ENCODE results near the gene YJEFN3. TPM values are rescaled to one million over a fixed set of nuclear protein-coding genes. Genes with fewer than 3 reads are reported as not detected.

Gene YJEFN3
- total RNA-seq, 1 donor from 2014 or later, result 0.52 TPM

DNA sequence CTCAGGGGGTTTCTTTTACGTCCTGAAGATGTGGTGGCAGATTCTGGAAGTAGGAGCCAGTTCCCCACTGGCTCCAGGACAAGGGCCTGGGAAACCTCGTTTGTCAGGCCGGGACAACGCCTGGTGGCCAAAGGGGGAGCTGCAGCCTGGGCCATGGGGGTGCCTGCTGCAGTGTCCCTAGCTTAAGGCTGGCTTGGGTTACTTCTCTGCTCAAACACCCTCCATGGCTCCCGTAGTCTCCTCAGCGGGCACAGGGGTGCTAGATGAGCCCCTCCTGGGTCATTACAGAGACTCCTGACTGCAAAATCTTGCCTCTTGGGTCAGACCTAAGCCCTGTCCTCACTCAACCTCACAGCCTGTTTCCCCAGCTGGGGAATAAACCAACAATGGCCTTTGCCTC, 24.1 kb downstream of the YJEFN3 start:
- H3K4me3 ChIP-seq (ENCODE audit: low read length in 3 of 3), result no peak overlapping the region
- H3K9me3 ChIP-seq (ENCODE audit: control insufficient read depth in 3 of 3, low read length in 3 of 3), result no peaks in the 10 kb centered on the region
- H3K36me3 ChIP-seq (ENCODE audit: control insufficient read depth in 3 of 3, insufficient read depth in 3 of 3, low read length in 3 of 3), result no peaks in the 10 kb centered on the region
- no peak overlapping the region for H3K9ac ChIP-seq (ENCODE audit: low read depth in 1 of 3, low read length in 3 of 3)
- no peak overlapping the region for H3K27ac ChIP-seq (ENCODE audit: low read depth, low read length)
- peaks cover 18 to 37% (median 19%) of the 10 kb centered on the region in 3 donors for H3K27me3 ChIP-seq (ENCODE audit: control insufficient read depth in 3 of 3, insufficient read depth in 3 of 3, low read length in 3 of 3)
- no peaks in the 10 kb centered on the region for H3K4me1 ChIP-seq (ENCODE audit: control insufficient read depth in 3 of 3, insufficient read depth in 3 of 3, low read length in 3 of 3)

DNA sequence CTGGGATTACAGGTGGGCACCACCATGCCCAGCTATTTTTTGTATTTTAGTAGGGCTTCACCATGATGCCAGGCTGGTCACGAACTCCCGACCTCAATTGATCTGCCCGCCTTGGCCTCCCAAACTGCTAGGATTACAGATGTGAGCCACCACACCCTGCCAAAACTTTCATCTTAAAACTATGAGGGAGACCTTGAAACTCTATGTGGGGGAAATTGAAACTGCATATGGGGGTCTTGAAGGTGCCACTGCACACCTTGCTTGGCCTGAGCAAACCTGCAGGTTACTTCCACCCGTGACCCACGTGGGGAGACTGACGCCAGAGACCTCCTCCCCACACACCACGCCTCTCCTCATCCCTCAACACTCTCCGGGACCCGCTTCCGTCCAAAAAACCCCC, 25.0 kb downstream of the YJEFN3 start:
- Histone ChIP-seq H3K27ac (ENCODE audit: low read depth, low read length) (no peak overlapping the region), H3K4me1 (ENCODE audit: control insufficient read depth in 3 of 3, insufficient read depth in 3 of 3, low read length in 3 of 3) (no peaks in the 10 kb centered on the region)

DNA sequence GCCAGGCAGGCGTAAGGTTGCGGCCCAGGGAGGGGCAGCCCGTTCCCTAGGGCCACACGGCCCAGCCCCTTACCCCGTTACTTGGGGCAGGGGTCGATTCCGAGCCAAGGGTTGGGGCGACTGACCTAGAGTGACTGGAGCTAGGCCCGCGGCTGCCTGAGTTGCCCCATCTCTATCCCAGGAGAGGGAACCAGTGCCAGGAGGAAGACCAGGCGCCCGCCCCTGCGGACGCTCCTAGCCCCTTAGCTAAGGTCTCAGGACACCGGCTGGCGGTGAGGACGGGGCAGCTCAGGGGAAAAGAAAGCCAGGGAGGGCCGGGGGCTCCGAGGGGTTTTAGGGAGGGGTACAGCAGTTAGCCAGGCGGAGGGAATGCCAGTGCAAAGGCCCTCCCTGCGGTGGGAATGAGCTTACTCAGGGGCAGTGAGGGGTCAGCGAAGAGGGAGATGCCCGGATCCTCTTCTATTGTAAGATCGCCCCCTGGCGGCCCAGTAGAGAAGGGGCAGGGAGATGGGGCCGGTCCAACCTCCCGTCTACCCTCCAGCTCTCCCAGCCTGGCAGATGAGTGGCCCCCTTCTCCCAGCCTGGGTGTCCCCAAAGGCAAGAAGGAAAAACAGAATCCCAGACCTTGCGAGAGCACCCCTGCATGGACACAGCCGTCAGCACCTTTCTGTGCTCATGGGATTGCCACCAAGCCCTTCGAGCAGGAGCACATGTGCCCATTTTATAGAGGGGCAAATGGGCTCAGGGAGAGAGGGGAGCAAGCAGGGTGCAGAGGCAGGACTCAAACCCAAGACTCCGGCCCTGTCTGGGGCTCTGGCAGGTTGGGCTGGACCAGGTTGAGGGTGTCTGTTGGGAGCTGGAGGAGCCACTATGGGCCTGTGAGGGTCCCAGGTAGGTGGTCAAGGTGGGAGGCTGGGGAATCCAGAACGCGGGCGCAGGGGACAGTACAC, 25.6 kb downstream of the YJEFN3 start:
- Histone ChIP-seq H3K9ac (ENCODE audit: low read depth in 1 of 3, low read length in 3 of 3) (no peak overlapping the region), H3K27ac (ENCODE audit: low read depth, low read length) (no peak overlapping the region), H3K9me3 (ENCODE audit: control insufficient read depth in 3 of 3, low read length in 3 of 3) (no peaks in the 10 kb centered on the region), H3K36me3 (ENCODE audit: control insufficient read depth in 3 of 3, insufficient read depth in 3 of 3, low read length in 3 of 3) (no peaks in the 10 kb centered on the region), H3K4me3 (ENCODE audit: low read length in 3 of 3) (no peak overlapping the region), H3K27me3 (ENCODE audit: control insufficient read depth in 3 of 3, insufficient read depth in 3 of 3, low read length in 3 of 3) (peaks cover 9 to 23% (median 12%) of the 10 kb centered on the region in 3 donors), H3K4me1 (ENCODE audit: control insufficient read depth in 3 of 3, insufficient read depth in 3 of 3, low read length in 3 of 3) (no peaks in the 10 kb centered on the region)

More for the DNA sequence above, 25.0 kb downstream of the YJEFN3 start:
- Histone ChIP-seq H3K36me3 (ENCODE audit: control insufficient read depth in 3 of 3, insufficient read depth in 3 of 3, low read length in 3 of 3) (no peaks in the 10 kb centered on the region), H3K9me3 (ENCODE audit: control insufficient read depth in 3 of 3, low read length in 3 of 3) (no peaks in the 10 kb centered on the region), H3K9ac (ENCODE audit: low read depth in 1 of 3, low read length in 3 of 3) (no peak overlapping the region), H3K4me3 (ENCODE audit: low read length in 3 of 3) (no peak overlapping the region), H3K27me3 (ENCODE audit: control insufficient read depth in 3 of 3, insufficient read depth in 3 of 3, low read length in 3 of 3) (peaks cover 14 to 30% (median 19%) of the 10 kb centered on the region in 3 donors)

- Histone ChIP-seq H3K9ac (ENCODE audit: low read depth in 1 of 3, low read length in 3 of 3) (no peak overlapping the region), H3K36me3 (ENCODE audit: control insufficient read depth in 3 of 3, insufficient read depth in 3 of 3, low read length in 3 of 3) (no peaks in the 10 kb centered on the region), H3K4me3 (ENCODE audit: low read length in 3 of 3) (no peak overlapping the region), H3K27me3 (ENCODE audit: control insufficient read depth in 3 of 3, insufficient read depth in 3 of 3, low read length in 3 of 3) (peaks cover 0 to 10% (median 2%) of the 10 kb centered on the region in 3 donors), H3K27ac (ENCODE audit: low read depth, low read length) (no peak overlapping the region), H3K4me1 (ENCODE audit: control insufficient read depth in 3 of 3, insufficient read depth in 3 of 3, low read length in 3 of 3) (no peaks in the 10 kb centered on the region), H3K9me3 (ENCODE audit: control insufficient read depth in 3 of 3, low read length in 3 of 3) (no peaks in the 10 kb centered on the region)
These were observed 29.3 kb downstream of the YJEFN3 start for GRCh38 chr19:19558055-19558454.

DNA sequence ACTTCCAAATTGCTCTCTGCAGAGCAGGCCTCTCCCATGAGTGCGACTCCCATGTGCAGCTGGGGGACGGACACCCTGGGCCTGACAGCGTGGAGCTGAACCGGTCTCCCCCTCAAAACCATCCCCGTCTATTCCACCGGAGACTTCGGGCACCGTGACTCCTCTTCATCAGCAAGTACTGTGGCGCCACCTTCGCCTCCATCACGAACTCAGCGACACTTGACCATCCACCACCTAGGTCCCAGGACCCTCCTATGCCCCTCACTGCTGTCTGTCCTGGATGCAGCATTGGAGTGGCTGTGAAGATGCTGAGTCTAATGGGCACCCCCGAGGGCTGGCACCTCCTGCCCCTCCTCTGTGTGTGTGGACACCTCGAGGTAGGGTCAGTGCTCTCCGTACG, 29.9 kb downstream of the YJEFN3 start:
- no peak overlapping the region for H3K4me3 ChIP-seq (ENCODE audit: low read length in 3 of 3)
- H3K36me3 ChIP-seq (ENCODE audit: control insufficient read depth in 3 of 3, insufficient read depth in 3 of 3, low read length in 3 of 3), result no peaks in the 10 kb centered on the region
- H3K4me1 ChIP-seq (ENCODE audit: control insufficient read depth in 3 of 3, insufficient read depth in 3 of 3, low read length in 3 of 3), result no peaks in the 10 kb centered on the region
- H3K9me3 ChIP-seq (ENCODE audit: control insufficient read depth in 3 of 3, low read length in 3 of 3), result no peaks in the 10 kb centered on the region
- peaks cover 0 to 10% (median 2%) of the 10 kb centered on the region in 3 donors for H3K27me3 ChIP-seq (ENCODE audit: control insufficient read depth in 3 of 3, insufficient read depth in 3 of 3, low read length in 3 of 3)
- no peak overlapping the region for H3K27ac ChIP-seq (ENCODE audit: low read depth, low read length)
- no peak overlapping the region for H3K9ac ChIP-seq (ENCODE audit: low read depth in 1 of 3, low read length in 3 of 3)

- Histone ChIP-seq H3K9me3 (ENCODE audit: control insufficient read depth in 3 of 3, low read length in 3 of 3) (no peaks in the 10 kb centered on the region), H3K36me3 (ENCODE audit: control insufficient read depth in 3 of 3, insufficient read depth in 3 of 3, low read length in 3 of 3) (no peaks in the 10 kb centered on the region), H3K4me1 (ENCODE audit: control insufficient read depth in 3 of 3, insufficient read depth in 3 of 3, low read length in 3 of 3) (no peaks in the 10 kb centered on the region), H3K27me3 (ENCODE audit: control insufficient read depth in 3 of 3, insufficient read depth in 3 of 3, low read length in 3 of 3) (peaks cover 0 to 5% (median 0%) of the 10 kb centered on the region in 3 donors), H3K9ac (ENCODE audit: low read depth in 1 of 3, low read length in 3 of 3) (no peak overlapping the region), H3K27ac (ENCODE audit: low read depth, low read length) (no peak overlapping the region), H3K4me3 (ENCODE audit: low read length in 3 of 3) (no peak overlapping the region)
These were observed 31.2 kb downstream of the YJEFN3 start for GRCh38 chr19:19559931-19560330.

- Histone ChIP-seq H3K36me3 (ENCODE audit: control insufficient read depth in 3 of 3, insufficient read depth in 3 of 3, low read length in 3 of 3) (no peaks in the 10 kb centered on the region), H3K4me1 (ENCODE audit: control insufficient read depth in 3 of 3, insufficient read depth in 3 of 3, low read length in 3 of 3) (no peaks in the 10 kb centered on the region), H3K9me3 (ENCODE audit: control insufficient read depth in 3 of 3, low read length in 3 of 3) (no peaks in the 10 kb centered on the region), H3K9ac (ENCODE audit: low read depth in 1 of 3, low read length in 3 of 3) (no peak overlapping the region), H3K27me3 (ENCODE audit: control insufficient read depth in 3 of 3, insufficient read depth in 3 of 3, low read length in 3 of 3) (peaks cover 0 to 4% (median 0%) of the 10 kb centered on the region in 3 donors), H3K27ac (ENCODE audit: low read depth, low read length) (no peak overlapping the region), H3K4me3 (ENCODE audit: low read length in 3 of 3) (no peak overlapping the region)
These were observed 33.4 kb downstream of the YJEFN3 start for GRCh38 chr19:19561946-19562664.

DNA sequence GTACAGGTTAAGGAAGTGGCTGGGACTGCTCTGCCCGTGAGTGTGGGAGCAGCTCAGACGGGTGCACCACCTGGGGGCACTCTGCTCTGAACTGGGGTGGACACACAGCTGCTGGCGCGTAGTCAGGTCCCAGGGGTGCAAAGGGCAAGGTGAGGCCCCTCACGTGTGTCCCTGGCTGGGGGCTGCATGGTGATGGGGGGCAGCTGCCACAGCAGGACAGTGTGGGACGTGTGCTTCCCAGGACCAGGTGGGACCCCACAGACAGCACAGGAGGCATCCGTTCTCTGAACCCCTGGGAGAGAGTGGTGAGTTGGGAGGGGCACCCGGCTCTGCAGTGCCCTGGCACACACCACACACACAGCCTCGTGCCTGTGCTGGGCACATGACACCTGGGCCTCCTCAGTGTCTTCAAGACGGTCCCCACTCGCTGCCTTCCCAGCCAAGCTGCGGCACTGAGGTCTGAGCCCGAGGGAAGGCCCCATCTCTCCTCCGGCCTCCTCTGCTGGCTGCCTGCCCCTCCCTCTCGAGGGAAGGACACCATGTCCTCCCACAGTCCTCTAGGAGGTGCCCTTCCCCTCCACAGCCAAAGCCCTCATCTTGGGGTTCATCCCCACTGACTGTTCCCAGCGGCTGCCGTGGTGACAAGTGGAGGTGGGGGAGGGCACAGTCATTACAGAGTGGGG, 34.1 kb downstream of the YJEFN3 start:
- Histone ChIP-seq H3K9me3 (ENCODE audit: control insufficient read depth in 3 of 3, low read length in 3 of 3) (no peaks in the 10 kb centered on the region), H3K4me1 (ENCODE audit: control insufficient read depth in 3 of 3, insufficient read depth in 3 of 3, low read length in 3 of 3) (no peaks in the 10 kb centered on the region), H3K9ac (ENCODE audit: low read depth in 1 of 3, low read length in 3 of 3) (no peak overlapping the region), H3K27me3 (ENCODE audit: control insufficient read depth in 3 of 3, insufficient read depth in 3 of 3, low read length in 3 of 3) (peaks cover 0 to 4% (median 0%) of the 10 kb centered on the region in 3 donors), H3K36me3 (ENCODE audit: control insufficient read depth in 3 of 3, insufficient read depth in 3 of 3, low read length in 3 of 3) (no peaks in the 10 kb centered on the region), H3K27ac (ENCODE audit: low read depth, low read length) (no peak overlapping the region), H3K4me3 (ENCODE audit: low read length in 3 of 3) (no peak overlapping the region)

GRCh38 chr19:19563348-19563848, 34.7 kb downstream of the YJEFN3 start:
- Histone ChIP-seq H3K4me3 (ENCODE audit: low read length in 3 of 3) (no peak overlapping the region), H3K27ac (ENCODE audit: low read depth, low read length) (no peak overlapping the region), H3K36me3 (ENCODE audit: control insufficient read depth in 3 of 3, insufficient read depth in 3 of 3, low read length in 3 of 3) (no peaks in the 10 kb centered on the region), H3K27me3 (ENCODE audit: control insufficient read depth in 3 of 3, insufficient read depth in 3 of 3, low read length in 3 of 3) (peaks cover 0 to 4% (median 0%) of the 10 kb centered on the region in 3 donors), H3K9me3 (ENCODE audit: control insufficient read depth in 3 of 3, low read length in 3 of 3) (no peaks in the 10 kb centered on the region), H3K9ac (ENCODE audit: low read depth in 1 of 3, low read length in 3 of 3) (no peak overlapping the region), H3K4me1 (ENCODE audit: control insufficient read depth in 3 of 3, insufficient read depth in 3 of 3, low read length in 3 of 3) (no peaks in the 10 kb centered on the region)

Data from skeletal muscle tissue (tissue), 4 donors.